ENCODE results near the gene EPHB3.

DNA sequence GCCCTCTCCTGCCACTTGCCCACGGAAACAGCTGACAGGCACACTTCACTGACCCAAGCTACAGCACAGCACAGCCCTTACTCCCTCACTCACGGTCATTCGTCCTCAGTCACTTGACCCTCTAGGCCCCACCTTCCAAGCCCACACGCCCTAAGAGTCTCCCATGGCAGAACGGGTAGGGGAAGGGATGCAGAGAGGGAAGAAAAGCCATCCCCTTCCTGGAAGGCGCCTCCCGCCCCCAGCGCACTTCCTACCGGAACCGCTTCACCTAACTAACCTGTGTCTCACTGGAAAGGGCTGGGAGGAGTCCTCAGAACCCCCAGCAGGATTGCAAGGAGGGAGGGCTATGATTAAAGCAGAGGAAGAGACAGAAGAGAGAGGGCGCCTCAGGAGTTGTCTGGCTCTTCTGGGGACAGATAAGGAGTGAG is 22.9 kb downstream of the EPHB3 start:
- no peak for TF ChIP-seq CTCF (IDR thresholded peaks at IDR 0.05)
- TF ChIP-seq POLR2A (IDR thresholded peaks at IDR 0.05): no peak
